Effector CD8-positive, alpha-beta T cell (primary cell): ENCODE data around the gene ADAM12.
"Not testable (repeated sequence)": the region's sequence is repeated elsewhere in the genome, so short reads cannot be mapped to it uniquely, and the experiment has no call there.

ENCODE experiments used
- DNase-seq: peaks from one replicate; lab custom pipeline; 2025; lab: John Stamatoyannopoulos, UW

The ADAM12 gene

DNA sequence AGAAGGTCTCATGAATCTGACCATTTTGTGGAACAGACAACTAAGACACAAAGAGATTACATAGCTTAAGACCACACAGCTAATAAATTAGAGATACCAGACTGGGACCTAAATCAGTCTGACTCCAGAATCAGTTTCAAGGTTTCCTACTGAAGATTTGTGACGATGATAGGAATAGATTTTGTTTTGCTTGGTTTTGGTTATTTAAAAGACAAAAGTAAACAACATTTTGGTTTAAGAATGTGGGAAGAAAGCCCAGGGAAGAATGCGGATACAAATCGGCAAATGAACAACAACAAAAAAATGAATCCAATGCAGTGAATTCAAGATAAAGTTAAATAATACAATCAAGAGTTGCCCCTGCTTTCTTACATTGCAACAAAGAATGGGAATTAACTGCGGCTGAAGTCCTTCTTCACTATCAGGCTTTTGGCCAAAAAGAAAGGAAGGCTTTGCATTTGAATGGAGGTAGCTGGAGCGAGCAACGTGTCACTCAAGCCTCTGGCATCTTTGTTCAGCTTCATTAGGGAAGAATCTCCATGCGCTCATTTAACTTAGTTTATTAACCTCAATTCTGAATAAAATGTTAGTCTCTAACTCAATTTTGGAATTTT is 210.8 kb downstream of the ADAM12 start:
- DNase-seq, result no peak

DNA sequence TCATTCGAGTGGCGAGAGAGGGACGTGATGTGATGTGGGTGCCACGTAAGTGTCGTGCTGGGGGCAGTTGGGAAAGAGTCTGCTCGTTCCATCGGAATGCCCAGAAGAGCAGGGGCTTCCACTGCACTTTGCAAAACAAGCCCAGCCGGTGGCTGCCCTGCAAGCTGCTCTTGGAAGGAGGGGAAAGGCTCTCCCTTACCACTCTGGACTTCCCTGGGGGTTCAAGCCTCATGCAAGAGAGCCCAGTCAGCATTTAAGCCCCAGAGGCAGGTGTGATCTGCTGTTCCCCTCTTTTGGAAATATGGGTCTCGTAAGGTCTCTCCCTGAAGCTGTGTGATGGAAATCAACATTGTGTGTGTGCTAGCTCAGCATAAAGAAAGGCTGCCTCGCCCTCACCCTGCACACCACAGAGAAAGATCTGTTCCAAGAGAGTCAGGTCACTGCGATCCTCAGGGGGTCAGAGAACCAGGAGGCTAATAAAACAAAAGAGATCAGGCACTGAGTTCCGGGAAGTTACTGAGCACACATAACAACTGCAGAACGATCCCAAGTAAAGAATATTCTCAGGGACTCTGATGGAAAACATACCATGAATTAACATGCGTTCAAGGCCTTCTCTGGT is 212.5 kb downstream of the ADAM12 start:
- DNase-seq, result no peak

DNA sequence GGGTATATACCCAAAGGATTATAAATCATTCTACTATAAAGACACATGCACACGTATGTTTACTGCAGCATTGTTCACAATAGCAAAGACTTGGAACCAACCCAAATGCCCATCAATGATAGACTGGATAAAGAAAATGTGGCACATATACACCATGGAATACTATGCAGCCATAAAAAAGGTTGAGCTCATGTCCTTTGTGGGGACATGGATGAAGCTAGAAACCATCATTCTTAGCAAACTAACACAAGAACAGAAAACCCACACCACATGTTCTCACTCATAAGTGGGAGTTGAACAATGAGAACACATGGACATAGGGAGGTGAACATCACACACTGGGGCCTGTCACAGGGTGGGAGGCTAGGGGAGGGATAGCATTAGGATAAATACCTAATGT is 215.5 kb downstream of the ADAM12 start:
- DNase-seq, result not testable (repeated sequence)

DNA sequence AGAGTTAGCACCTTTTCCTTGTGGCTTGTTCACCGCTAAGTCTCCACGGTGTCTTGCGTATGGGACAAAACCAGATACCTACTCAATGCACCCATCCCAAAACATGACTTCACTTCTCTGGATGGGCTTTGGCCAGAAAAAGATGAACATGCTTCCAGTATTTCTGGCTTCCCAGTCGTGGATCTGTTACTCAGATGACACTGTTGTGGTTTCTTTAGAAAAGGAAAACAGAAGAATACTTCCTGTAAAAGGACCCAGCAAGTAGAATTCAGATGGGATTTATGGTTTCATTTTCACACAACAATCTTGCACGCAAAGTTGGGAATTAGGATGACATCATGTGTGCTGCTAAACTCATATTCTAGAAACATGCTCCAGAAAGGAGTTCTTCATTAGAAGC is 216.7 kb downstream of the ADAM12 start:
- DNase-seq, result no peak

DNA sequence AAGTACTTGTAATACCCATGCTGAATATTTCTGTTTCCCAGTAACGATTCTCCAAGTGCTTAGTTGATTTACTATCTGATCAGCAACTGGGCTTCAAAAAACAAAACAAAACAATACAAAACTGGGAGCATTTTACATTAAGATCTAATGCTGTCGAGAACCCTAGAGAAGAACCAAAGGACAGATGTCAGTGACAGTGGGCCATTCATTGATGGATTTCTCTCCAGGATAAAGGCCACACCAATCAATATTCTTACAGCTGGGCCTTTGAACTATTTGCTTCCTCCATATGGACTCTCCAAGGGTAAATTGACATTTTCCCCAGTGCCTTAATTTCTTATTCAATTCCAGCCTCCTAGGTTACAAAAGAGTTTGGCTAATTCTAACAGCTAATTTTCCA is 217.5 kb downstream of the ADAM12 start:
- no peak for DNase-seq

DNA sequence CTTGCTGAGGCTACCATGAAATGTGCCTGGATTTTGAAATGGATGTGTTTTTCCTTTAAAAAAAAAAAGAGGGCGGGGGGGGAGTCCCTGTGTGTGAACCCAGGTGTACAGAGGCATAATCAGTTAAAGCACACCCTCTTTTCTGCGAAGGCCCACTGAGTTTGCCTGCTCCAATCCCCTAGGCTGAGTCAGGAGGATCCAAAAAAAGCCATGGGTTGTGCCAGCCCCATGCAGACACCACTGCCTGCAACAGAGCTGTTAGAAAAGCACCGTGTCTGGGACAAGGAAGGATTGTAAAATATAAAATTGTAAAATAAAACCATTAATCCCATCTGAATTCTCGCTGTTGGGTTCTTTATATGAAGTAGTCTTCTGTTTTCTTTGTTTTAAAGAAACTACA is 217.9 kb downstream of the ADAM12 start:
- DNase-seq, result no peak

DNA sequence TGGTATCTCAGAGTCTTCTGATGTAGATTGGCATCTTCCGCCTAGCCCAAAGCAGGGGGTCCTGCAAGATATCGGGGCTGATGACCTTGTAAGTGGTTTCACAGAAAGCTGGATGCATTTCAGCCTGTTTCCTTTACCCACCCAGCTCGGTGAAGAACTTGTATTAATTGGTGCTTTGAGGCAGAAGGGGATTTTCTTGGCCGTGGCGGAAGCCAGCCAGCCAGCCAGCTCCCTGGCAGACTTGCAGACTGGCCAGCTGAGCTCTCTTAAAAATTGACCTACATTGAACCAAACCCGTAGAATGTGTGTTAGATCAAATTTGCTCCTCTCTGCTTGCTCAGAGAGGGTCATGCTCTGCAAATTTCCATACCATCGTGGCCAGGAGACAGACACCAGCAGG is 218.4 kb downstream of the ADAM12 start:
- no peak for DNase-seq

DNA sequence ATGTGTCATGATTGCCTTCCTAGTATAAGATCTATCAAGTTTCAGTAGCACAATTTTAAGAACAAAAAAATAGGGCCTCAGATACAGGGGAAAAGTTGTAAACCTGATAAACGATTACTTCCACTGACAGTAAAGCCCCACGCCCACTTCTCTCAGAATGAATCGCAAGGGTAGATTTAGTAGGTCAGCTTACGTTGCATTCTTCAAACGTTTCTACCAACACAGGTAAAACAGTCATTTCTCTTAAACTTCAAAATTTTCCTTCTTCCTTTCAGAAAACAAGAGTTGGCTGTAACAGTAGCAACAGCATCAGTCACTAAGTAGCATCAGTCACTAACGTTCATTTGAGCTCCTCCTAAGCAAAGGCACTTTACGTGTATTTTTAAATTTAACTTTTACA is 221.5 kb downstream of the ADAM12 start:
- no peak for DNase-seq

DNA sequence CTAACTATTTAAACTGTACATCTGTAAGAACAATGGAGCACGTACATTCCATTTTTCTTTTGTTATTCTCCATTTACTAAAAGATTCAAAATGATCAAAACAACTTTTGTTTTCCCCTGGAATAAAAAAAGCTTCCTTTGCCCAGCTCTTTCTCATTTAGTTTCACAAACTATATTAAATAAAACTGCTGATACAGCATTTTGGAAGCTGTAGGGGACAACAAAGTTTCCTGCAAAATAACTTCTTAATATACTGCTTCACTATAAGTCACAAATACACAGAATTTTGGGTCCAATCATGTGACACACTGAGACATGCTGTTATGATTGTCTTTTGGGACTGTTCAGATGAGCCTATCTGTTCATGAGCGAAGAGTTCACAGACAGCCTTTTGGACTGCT is 222.4 kb downstream of the ADAM12 start:
- DNase-seq, result no peak

DNA sequence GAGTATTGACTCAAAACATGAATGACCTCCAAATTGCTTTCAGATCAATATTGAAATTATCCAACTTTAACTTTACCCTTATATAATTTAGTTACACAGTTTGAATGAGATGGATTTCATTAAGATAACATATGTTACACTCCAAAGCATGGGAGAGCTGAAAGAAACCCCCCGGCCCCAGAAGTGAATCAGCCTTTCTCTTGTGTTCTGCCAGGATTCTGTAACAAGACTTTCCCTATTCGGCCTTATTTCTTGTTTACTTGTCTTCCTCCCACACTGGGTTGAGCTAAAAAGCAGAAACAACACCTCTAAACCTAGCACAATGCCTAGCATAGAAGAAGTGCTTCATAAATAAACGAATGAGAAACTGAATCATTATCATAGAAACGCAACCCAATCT is 224.8 kb downstream of the ADAM12 start:
- DNase-seq, result no peak

DNA sequence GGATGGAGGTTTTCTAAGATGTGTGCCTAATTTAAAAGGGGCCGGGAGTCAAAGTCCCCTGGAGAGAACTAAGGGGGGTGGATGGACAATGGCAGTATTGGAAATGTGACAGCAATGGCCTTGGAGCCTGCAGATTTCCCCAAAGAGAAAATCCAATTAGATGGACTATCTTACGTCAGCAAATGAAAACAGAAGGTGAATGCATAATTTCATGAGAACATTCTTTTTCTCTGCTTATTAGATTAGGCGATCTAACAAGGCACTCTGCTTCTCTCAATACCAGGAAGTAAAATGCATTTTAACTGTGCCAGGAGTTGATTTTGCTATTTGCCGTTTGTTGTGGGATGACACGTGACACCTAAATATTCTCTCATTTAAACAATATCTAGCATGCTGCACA is 226.6 kb downstream of the ADAM12 start:
- no peak for DNase-seq

DNA sequence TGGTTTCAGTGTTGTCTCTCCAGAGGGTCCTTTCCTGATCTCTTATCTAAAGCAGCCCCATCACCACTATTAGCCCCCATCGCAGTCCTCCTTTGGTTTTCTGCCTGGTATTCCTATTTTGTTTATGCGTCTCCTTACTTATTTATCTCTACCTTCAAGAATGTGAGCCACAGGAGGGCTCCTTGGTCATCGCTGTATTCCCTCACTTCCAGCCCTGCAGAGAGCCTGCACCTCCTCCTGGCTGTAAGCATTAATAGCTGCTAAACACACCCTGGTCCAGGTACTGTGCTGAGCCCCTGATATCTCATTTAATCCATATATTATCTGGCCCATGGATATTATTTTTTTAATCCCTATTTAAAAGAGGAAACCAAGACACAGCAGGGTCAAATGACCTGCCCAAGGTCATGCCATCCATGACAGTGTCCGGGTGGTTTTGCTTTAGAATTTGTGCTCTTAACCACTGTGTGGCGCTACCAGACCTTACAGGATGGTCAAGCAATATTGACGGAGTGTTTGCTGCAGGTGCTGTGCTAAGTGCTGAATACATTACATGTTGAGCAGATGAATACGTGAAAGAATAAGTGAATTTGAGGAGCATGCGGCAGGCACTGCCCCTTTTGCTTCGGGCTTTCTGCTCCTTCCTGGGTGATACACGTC is 227.2 kb downstream of the ADAM12 start:
- DNase-seq, result no peak

DNA sequence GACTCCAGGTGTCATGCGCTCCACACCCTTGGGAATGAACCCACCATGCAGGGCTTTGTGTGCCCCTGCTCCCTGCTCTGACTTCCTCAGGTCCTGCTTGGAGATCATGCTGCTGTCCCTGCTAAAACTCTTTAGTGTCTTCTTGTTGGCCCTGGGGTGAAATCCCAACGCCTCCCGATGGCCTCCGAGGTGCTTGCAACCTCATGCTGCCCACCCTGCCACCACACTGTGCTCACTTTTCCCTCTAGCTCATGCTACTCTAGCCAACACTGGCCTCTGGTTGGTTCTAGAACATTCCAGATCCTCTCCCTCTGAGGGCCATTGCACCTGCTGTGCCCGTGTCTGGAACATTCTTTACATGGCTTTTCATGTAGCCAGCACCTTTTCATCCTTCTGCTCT is 227.7 kb downstream of the ADAM12 start:
- DNase-seq, result no peak

DNA sequence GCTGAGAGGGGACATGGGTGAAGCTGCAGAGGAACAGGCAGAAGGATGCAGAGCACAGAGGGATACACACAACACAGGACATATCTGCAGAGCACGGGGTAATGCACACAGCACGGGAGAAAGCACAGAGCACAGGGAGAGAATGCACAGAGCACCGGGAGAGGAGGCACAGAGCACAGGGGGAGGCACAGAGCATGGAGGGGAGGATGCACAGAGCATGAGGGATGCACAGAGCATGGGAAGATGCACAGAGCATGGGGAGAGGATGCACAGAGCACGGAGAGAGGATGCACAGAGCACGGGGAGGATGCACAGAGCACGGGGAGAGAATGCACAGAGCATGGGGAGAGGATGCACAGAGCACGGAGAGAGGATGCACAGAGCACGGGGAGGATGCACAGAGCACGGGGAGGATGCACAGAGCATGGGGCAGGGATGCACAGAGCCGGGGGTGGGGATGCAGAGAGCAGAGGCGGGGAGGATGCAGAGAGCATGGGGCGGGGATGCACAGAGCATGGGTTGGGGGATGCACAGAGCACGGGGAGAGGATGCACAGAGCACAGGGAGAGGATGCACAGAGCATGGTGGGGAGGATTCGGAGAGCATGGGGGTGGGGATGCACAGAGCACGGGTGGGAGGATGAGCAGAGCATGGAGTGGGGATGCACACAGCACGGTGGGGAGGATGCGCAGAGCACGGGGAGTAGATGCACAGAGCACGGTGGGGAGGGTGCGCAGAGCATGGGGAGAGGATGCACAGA is 230.0 kb downstream of the ADAM12 start:
- DNase-seq, result no peak

DNA sequence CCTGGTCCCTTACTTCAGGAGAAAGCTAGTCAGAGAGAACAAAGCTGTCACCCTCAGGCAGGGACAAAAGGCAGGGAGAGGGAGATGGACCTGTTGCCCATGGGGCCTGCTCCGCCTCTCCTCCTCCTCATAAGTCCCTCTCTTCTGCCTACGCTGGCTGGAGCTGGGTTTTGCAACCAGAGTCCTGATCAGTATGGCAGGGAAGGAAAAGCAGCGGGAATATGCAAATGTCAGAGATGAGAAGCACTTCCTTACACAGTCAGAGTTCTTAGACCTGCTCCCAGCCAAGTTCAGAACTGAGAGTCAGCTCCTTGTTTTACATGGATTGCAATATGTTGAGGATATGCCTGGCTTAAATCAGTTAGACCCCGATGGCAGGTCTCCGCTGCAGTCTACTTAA is 231.1 kb downstream of the ADAM12 start:
- no peak for DNase-seq

DNA sequence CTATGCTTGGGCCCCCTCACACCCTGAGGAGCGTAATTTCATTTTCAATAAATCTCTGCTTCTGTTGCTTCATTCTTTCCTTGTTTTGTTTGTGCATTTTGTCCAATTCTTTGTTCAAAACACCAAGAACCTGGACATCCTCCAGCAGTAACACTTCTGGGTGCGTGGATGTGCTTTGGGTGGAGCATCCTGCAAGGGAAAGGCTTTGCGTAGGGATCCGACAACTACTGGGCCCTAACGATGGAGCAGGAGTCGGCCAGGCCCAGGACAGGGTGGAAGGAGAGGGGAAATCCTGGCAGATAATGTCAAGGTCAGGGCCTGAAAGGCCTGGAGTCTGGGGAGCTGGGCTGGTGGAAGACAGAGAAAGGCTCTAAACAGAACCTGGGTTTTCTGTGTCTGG is 231.8 kb downstream of the ADAM12 start:
- DNase-seq, result no peak

DNA sequence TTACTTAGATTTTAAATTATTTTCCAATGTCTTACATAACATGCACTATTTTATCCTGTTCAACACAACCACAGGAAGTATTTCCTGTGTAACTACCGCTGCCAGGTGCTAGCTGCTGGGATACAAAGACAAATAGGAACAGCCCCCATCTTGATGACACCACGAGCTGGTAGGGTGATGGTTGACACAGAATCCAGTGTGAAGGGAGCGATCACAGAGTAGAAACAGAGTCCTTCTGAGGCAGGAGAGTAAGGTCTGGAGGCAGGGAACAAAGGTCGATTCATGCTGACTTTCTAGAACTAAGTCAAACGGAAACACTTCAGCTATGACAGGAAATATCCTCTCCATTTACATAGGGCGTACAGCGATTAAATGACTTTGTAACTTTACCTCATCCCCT is 232.3 kb downstream of the ADAM12 start:
- DNase-seq, result no peak

DNA sequence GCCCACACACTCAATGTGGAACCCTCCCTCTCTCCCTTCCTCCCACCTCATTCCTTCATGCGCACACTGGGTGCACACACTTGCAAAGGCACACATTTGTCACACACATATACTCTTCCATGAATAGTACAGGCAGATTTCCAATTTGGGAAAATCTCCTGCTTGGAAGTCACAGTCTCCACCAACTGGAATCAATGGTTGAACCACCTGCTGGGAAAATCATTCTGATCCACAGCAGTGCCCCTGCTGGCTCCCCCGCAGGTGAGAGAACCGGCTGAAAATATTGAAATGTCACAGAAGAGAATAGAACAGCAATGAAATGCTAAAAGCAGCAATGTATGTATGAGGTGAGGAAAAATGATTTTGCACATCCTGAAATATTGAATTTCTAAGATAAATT is 232.7 kb downstream of the ADAM12 start:
- no peak for DNase-seq

DNA sequence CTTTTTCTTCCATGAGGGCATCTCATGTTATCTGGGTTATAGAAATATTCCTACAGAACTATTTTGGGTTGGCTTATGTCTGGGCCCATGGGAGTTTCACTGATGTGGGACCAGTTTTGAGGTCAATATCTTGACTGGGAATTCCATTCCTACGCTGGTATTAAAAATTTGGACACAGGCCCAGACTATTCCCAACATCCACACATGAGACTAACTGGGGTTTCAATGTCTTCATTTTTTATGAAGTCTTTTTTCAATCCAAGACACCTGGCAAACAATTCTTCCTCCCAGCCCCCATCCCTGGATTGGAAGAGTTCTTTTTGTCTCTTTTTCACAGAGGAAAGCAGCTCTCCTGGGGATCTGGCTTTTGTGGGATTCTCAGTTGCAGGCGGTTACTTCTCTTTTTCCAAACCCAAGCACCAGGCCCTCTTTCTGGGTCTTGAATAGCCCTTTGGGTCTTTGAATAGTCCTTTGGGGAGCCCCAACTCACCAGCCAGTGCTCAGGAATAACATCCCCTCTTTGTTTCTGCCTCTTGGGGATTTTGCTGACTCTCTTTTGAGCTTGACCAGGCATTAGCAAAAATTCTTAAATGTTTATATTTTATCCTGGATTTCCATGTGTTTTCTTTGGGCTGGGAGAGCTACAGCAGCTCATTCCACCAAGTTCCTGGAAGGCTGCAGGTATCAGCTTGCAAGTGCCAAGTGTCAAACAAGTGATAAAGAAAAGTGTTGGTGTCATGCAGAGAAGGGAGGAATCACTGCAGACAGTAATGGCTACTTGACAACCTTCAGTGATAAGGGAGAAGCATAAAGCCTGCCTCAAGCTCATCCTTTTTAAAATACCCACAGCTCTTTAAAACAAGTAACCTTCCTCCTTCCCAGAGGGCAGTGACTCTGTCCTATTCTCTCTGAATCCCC is 234.3 kb downstream of the ADAM12 start:
- DNase-seq, result no peak

DNA sequence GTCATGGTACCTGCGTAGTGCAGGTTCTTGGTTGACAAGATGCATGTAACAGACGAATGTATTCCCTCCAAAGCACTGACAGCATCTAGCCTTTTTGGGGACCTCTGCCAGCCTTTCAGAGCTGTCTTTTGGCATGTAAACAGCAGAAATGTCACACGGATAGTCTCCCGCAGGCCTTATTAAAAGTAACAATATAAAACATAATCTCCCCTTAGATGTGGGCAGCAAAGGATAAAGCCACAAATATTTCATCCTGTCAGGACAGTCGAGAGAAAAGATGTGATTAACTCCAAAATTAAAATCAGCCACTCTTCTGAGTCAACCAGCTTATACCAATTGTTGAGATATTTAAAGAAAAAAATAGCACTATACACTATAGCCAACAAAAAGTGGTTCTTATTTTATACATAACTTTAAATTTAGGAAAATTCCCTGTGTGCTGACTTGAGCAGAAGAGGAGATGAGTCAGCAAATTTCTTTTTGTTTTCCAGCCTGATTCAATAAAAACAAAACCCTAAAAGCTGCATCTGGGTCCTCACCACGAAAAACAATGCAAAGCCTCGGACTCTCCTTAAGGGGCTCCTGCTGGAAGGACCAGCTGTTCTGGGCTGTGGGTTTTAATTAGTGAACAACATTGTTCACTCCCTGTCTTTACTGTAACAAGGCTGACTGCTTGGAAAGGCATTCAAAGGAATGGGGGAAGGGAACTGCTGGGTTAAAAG is 240.2 kb downstream of the ADAM12 start:
- no peak for DNase-seq

DNA sequence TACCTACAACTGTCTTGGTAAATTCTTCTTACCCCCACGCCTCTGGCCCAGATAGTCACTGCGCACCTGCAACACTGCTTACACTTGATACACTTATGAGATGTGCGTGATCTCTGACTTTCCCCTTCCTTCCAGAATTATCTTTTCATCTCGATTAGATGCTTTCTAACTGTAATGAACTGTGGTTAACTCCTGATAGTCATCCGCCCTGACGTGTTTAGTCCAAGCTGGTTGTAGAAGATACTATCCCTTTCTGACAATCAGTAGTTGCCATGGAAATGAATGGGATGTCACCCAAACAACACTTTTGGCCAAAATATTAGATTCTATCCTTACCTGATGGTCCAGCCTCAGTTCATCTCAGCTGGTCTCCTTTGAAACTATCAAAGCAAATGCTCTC is 241.5 kb downstream of the ADAM12 start:
- no peak for DNase-seq
